ENCODE measurements around the gene ADSS1. TPM values are rescaled to one million over a fixed set of nuclear protein-coding genes. Genes with fewer than 3 reads are reported as not detected.
A peak's percentile ranks its signal among the peaks of the same experiment; 100 is the strongest.

Gene ADSS1
- total and polyA plus RNA-seq, 2 donors (not counting 1 experiment from before 2014, with no cell fraction given) = 2.2 to 3.5 TPM

DNA sequence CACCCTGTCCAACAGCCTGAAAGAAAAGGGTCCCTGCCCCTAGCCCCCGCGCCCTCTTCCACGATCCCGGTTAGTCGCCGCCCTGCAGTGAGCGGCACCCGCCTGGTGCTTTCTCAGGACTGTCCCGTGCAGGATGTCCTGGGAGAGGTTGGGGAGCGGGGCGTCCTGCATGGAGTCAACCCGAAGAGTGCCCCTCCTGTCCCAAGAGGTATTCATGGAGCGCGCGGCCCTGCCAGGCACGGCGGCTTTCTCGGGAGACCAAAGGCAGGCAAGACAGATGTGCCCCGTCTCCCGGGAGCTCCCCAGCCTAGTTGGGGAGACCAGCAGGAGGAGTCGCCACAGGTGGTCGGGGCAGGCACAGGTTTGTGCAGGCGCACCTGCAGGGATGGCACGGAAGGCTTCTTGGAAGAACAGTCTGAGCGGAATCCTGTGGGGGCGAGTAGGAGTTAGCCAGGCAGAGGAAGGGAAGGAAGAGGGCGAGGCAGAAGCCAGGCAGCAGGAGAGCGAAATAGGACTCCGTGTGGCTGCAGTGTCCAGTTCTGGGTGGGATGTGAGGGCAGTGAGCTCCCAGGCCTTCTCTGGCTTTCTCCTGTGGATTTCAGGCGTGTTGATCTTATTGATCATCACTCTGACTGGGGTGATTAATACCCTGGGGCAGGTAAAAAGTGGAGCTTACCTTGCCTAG lies 29.6 kb downstream of the ADSS1 start:
- Histone ChIP-seq H3K9ac (ENCODE audit: insufficient read depth, low read length) (peak overlapping the region; percentile 88), H3K36me3 (ENCODE audit: control insufficient read depth, insufficient read depth, low read length) (peaks cover 18% of the 10 kb centered on the region), H3K9me3 (ENCODE audit: control insufficient read depth, insufficient read depth, low read depth, low read length) (no peaks in the 10 kb centered on the region), H3K27me3 (ENCODE audit: control insufficient read depth, insufficient read depth, low read length) (no peaks in the 10 kb centered on the region), H3K4me1 (ENCODE audit: control insufficient read depth, extremely low read depth, insufficient read depth, low read length) (peaks cover 23% of the 10 kb centered on the region), H2AFZ (ENCODE audit: low read length) (no peak overlapping the region), H3K4me2 (ENCODE audit: extremely low read depth, insufficient read depth, low read length) (peak overlapping the region; percentile 88), H4K20me1 (ENCODE audit: control insufficient read depth, extremely low read depth, insufficient read depth, low read length) (no peaks in the 10 kb centered on the region), H3K79me2 (ENCODE audit: control insufficient read depth, insufficient read depth, low read length) (peaks cover 43% of the 10 kb centered on the region), H3K27ac (ENCODE audit: insufficient read depth, low read length) (peak overlapping the region; percentile 88), H3K4me3 (replicated peaks in 1 of 4; ENCODE audit: control extremely low read depth in 1 of 4, insufficient read depth in 1 of 4, low read depth in 3 of 4, low read length in 4 of 4) (peak overlapping the region; percentile 64 to 88 (median 80))
- TF ChIP-seq, protein P1, sequence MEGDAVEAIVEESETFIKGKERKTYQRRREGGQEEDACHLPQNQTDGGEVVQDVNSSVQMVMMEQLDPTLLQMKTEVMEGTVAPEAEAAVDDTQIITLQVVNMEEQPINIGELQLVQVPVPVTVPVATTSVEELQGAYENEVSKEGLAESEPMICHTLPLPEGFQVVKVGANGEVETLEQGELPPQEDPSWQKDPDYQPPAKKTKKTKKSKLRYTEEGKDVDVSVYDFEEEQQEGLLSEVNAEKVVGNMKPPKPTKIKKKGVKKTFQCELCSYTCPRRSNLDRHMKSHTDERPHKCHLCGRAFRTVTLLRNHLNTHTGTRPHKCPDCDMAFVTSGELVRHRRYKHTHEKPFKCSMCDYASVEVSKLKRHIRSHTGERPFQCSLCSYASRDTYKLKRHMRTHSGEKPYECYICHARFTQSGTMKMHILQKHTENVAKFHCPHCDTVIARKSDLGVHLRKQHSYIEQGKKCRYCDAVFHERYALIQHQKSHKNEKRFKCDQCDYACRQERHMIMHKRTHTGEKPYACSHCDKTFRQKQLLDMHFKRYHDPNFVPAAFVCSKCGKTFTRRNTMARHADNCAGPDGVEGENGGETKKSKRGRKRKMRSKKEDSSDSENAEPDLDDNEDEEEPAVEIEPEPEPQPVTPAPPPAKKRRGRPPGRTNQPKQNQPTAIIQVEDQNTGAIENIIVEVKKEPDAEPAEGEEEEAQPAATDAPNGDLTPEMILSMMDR (conservative IDR thresholded peaks at IDR 0.05 in 1 of 2, IDR thresholded peaks at IDR 0.05 in 1 of 2; ENCODE audit: low read depth in 1 of 2, low read length in 2 of 2) = no peak
- TF ChIP-seq EZH2 (IDR thresholded peaks at IDR 0.05; ENCODE audit: low read length, missing control alignments) = no peak
- peak in 1 of 2 donors; percentile 9 for DNase-seq (ENCODE audit: low read depth in 2 of 2)

GRCh38 chr14:104754213-104754851 lies 30.3 kb downstream of the ADSS1 start:
- peak overlapping the region; percentile 64 to 88 (median 80) for H3K4me3 ChIP-seq (replicated peaks in 1 of 4; ENCODE audit: control extremely low read depth in 1 of 4, insufficient read depth in 1 of 4, low read depth in 3 of 4, low read length in 4 of 4)
- H3K27me3 ChIP-seq (ENCODE audit: control insufficient read depth, insufficient read depth, low read length) = no peaks in the 10 kb centered on the region
- peaks cover 43% of the 10 kb centered on the region for H3K79me2 ChIP-seq (ENCODE audit: control insufficient read depth, insufficient read depth, low read length)
- DNase-seq (ENCODE audit: low read depth in 2 of 2) = no peak
- H3K36me3 ChIP-seq (ENCODE audit: control insufficient read depth, insufficient read depth, low read length) = peaks cover 23% of the 10 kb centered on the region
- H3K4me2 ChIP-seq (ENCODE audit: extremely low read depth, insufficient read depth, low read length) = peak overlapping the region; percentile 88
- peaks cover 18% of the 10 kb centered on the region for H3K4me1 ChIP-seq (ENCODE audit: control insufficient read depth, extremely low read depth, insufficient read depth, low read length)
- H2AFZ ChIP-seq (ENCODE audit: low read length) = no peak overlapping the region
- TF ChIP-seq, protein P1 (conservative IDR thresholded peaks at IDR 0.05 in 1 of 2, IDR thresholded peaks at IDR 0.05 in 1 of 2; ENCODE audit: low read depth in 1 of 2, low read length in 2 of 2) = no peak
- no peak for TF ChIP-seq EZH2 (IDR thresholded peaks at IDR 0.05; ENCODE audit: low read length, missing control alignments)
- H3K9ac ChIP-seq (ENCODE audit: insufficient read depth, low read length) = no peak overlapping the region
- no peaks in the 10 kb centered on the region for H3K9me3 ChIP-seq (ENCODE audit: control insufficient read depth, insufficient read depth, low read depth, low read length)
- H3K27ac ChIP-seq (ENCODE audit: insufficient read depth, low read length) = peak overlapping the region; percentile 88
- no peaks in the 10 kb centered on the region for H4K20me1 ChIP-seq (ENCODE audit: control insufficient read depth, extremely low read depth, insufficient read depth, low read length)

DNA sequence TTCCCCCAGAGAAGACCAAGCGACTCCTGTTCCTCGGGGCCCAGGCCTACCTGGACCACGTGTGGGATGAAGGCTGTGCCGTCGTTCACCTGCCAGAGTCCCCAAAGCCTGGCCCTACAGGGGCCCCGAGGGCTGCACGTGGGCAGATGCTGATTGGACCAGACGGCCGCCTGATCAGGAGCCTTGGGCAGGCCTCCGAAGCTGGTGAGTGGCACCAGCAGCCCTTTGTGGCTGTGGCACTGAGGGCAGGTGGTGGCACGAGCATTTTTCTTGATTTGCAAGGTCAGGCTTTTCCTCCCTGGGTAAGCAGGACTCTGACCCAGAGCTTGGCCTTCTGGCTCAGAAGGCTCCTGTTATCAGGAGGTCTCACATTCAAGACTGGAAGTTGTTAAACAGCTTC lies 31.6 kb downstream of the ADSS1 start:
- H3K27ac ChIP-seq (ENCODE audit: insufficient read depth, low read length) = no peak overlapping the region
- peaks cover 8% of the 10 kb centered on the region for H3K4me1 ChIP-seq (ENCODE audit: control insufficient read depth, extremely low read depth, insufficient read depth, low read length)
- H2AFZ ChIP-seq (ENCODE audit: low read length) = no peak overlapping the region
- H3K4me3 ChIP-seq (replicated peaks in 1 of 4; ENCODE audit: control extremely low read depth in 1 of 4, insufficient read depth in 1 of 4, low read depth in 3 of 4, low read length in 4 of 4) = no peak overlapping the region
- no peak for DNase-seq (ENCODE audit: low read depth in 2 of 2)
- no peak overlapping the region for H3K9ac ChIP-seq (ENCODE audit: insufficient read depth, low read length)
- TF ChIP-seq EZH2 (IDR thresholded peaks at IDR 0.05; ENCODE audit: low read length, missing control alignments) = no peak
- TF ChIP-seq, protein P1 (conservative IDR thresholded peaks at IDR 0.05 in 1 of 2, IDR thresholded peaks at IDR 0.05 in 1 of 2; ENCODE audit: low read depth in 1 of 2, low read length in 2 of 2) = no peak
- H3K27me3 ChIP-seq (ENCODE audit: control insufficient read depth, insufficient read depth, low read length) = no peaks in the 10 kb centered on the region
- H3K4me2 ChIP-seq (ENCODE audit: extremely low read depth, insufficient read depth, low read length) = no peak overlapping the region
- no peaks in the 10 kb centered on the region for H3K9me3 ChIP-seq (ENCODE audit: control insufficient read depth, insufficient read depth, low read depth, low read length)
- H3K36me3 ChIP-seq (ENCODE audit: control insufficient read depth, insufficient read depth, low read length) = peaks cover 29% of the 10 kb centered on the region
- H4K20me1 ChIP-seq (ENCODE audit: control insufficient read depth, extremely low read depth, insufficient read depth, low read length) = no peaks in the 10 kb centered on the region
- peaks cover 43% of the 10 kb centered on the region for H3K79me2 ChIP-seq (ENCODE audit: control insufficient read depth, insufficient read depth, low read length)

Data from fibroblast of lung (primary cell).